Prostate gland (tissue), 2 donors: ENCODE data around the gene HOXA13.

Source experiments
- POLR2A ChIP-seq: fragments of 450-650 bp; IDR thresholded peaks from one replicate; pipeline ENCODE4 v1.6.1; 2016; ENCODE audit warnings: antibody characterized with exemption, mild to moderate bottlenecking
- TF ChIP-seq, protein P1 (sequence below), 4 experiments: fragments of 200-600 bp in 2 of 4; fragments of 450-650 bp in 2 of 4; sonication (generic) in 2 of 4; IDR thresholded peaks; 1 replicate in 3 of 4; 2 replicates in 1 of 4; pipeline ENCODE4 v1.5.1; 2016 to 2019; ENCODE audit warnings: antibody characterized with exemption in 4 of 4, mild to moderate bottlenecking in 2 of 4, moderate library complexity in 2 of 4

- TF ChIP-seq, protein P1, sequence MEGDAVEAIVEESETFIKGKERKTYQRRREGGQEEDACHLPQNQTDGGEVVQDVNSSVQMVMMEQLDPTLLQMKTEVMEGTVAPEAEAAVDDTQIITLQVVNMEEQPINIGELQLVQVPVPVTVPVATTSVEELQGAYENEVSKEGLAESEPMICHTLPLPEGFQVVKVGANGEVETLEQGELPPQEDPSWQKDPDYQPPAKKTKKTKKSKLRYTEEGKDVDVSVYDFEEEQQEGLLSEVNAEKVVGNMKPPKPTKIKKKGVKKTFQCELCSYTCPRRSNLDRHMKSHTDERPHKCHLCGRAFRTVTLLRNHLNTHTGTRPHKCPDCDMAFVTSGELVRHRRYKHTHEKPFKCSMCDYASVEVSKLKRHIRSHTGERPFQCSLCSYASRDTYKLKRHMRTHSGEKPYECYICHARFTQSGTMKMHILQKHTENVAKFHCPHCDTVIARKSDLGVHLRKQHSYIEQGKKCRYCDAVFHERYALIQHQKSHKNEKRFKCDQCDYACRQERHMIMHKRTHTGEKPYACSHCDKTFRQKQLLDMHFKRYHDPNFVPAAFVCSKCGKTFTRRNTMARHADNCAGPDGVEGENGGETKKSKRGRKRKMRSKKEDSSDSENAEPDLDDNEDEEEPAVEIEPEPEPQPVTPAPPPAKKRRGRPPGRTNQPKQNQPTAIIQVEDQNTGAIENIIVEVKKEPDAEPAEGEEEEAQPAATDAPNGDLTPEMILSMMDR (IDR thresholded peaks at IDR 0.05): no peak
- no peak for TF ChIP-seq POLR2A
Observed at GRCh38 chr7:27191161-27191731, 8.6 kb downstream of the HOXA13 start.
